GM18505 (cell line): ENCODE results near the gene SERTAD2.

ENCODE experiments used
- ATAC-seq: cut with Tn5 transposase; IDR thresholded peaks from one replicate; pipeline ENCODE4 v1.9.1; 2021; ENCODE audit not compliant: unreplicated experiment
- POLR2A ChIP-seq: IDR thresholded peaks from 4 replicates; pipeline ENCODE4 v1.6.1; 2011; ENCODE audit warnings: borderline replicate concordance; ENCODE audit not compliant: insufficient read depth, insufficient read length; ENCODE audit errors: extremely low read depth

Gene SERTAD2

DNA sequence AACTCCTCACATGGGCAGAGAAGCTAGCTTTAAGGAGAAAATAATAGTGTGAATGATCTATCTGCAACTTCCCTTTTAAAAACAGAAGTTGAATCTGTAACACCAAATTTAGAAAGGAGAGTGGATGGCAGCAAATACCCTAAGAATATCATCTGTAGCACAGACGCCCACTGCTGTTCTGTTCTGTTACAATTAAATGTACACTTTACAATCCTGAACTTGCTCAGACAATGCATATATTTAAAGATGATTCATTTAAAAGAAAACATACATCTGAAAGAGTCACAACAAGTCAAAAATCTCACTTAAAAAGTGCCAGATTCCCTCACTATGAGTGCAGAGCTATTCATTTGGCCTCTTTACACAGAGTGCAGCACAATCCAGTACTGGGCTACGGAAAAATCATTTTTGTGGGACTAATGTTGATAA lies 8.0 kb upstream of the SERTAD2 start:
- TF ChIP-seq POLR2A, result no peak
- ATAC-seq, result no peak

DNA sequence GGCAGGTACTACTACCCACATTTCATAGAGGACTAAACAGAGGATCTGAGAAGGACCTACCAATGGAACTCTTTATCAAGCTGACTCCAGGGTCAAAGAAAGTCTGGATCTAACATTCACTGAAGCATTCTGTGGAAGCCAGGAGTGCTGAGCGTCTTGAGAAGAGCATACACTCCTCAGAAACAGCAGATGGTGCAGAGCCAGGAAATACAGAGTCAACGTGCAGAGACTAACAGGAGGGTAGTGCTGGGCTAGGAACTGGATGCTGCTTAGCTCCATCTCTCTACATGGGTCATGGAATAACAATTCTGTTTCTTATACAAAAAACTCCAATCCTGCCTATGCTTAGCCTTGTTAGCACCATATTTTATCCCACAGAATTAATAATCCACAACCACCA lies 5.5 kb upstream of the SERTAD2 start:
- ATAC-seq, result no peak
- no peak for TF ChIP-seq POLR2A

DNA sequence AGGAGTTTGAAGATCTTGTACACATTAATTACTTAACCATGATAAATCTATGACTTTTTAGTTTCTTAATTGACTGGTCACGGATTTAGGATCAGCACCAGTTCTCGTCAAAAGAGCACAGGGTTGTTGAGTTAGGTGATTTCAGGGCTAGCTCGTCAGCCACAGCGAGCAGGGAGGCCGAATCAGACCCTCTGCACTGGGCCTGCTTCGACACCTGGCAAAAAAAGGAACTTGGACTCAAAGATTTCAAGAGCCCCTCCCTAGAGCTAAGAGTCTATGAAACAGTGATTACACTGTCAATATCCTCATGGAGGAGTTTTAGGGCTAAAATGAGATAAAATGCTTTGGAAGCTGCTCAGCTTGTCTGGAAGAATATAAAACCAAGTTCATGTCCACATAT lies 4.6 kb upstream of the SERTAD2 start:
- ATAC-seq, result no peak
- TF ChIP-seq POLR2A, result peak; percentile 40

DNA sequence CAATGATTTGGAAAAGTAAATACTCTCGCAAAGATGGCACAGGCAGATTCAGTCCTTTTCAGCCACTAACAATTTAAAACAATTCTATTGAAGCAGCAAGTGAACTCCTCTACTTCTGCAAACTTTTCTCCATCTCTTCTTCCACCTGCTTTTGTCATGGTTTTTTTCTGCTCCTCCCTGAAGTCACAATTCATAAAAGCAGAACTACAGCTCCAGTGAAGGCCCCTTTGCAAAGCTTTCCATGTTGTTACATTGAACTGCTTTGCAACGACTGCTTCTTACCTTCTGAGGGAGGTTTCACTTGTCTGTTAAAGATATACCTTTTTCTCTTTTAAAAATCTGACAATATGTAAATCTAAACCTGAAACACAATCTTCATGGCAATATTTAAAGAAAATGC lies 3.7 kb upstream of the SERTAD2 start:
- no peak for TF ChIP-seq POLR2A
- ATAC-seq, result no peak

DNA sequence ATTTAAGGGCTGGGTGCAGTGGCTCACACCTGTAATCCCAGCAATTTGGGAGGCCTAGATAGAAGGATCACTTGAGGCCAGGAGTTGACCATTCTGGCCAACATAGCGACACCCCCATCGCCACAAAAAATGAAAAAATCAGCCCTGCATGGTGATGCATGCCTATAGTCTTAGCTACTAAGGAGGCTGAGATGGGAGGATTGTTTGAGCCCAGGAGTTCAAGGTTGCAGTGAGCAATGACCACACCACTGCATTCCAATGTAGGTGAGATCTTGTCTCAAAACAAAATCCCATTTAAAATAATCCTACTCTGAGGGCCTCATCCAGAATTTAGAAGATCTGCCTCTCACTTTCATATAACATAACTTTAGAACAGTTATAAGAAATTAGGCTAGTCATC lies 2.7 kb upstream of the SERTAD2 start:
- no peak for ATAC-seq
- TF ChIP-seq POLR2A, result no peak

DNA sequence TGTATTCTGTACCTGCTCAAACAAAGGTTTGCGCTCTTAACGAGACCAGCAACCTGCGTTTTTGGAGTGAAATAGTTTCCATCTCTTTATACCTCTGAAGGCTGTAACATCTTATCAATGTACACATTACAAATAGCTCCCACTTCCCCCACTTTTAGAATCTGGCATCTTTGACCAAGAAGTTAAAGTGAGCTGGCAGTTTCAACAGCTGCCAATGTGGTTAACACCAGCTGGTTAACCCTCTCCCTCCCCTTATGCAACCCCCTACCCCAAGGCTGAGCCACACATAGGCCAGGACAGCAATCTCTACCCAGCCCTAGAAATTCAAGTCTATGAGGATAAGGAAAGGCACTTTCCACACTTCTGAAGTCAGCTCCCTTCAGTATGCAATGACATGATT lies 2.2 kb upstream of the SERTAD2 start:
- ATAC-seq, result no peak
- TF ChIP-seq POLR2A, result no peak

DNA sequence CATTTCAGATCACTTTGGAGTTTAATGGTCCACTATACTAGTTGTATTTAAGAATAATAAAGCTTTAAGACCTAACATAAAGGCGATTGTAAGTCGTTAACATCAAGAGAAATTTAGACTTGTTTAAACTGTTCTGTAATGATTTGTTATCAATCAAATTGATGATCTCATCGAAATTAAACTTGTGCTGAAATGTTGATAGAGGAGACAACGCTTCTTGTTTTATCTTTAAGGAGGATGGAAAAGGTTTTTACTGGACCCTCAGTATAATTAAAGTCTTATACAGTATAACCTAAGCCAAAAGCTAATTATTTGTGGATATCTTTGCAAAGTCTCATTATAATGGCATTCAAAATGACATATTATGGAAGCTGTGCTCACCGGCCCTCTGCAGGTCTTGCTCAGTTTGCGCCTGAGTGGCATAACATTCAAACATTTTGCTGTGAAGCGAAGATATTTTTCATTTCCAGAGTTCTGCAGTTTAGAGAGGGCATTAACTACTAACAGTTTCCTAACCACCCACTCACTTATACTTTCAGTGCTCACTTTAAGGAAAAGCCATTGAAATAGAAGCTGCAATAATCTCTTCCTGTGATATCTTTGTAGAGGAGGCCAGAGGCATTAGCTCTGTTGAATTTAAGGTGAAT lies 1.4 kb upstream of the SERTAD2 start:
- no peak for TF ChIP-seq POLR2A
- ATAC-seq, result no peak

DNA sequence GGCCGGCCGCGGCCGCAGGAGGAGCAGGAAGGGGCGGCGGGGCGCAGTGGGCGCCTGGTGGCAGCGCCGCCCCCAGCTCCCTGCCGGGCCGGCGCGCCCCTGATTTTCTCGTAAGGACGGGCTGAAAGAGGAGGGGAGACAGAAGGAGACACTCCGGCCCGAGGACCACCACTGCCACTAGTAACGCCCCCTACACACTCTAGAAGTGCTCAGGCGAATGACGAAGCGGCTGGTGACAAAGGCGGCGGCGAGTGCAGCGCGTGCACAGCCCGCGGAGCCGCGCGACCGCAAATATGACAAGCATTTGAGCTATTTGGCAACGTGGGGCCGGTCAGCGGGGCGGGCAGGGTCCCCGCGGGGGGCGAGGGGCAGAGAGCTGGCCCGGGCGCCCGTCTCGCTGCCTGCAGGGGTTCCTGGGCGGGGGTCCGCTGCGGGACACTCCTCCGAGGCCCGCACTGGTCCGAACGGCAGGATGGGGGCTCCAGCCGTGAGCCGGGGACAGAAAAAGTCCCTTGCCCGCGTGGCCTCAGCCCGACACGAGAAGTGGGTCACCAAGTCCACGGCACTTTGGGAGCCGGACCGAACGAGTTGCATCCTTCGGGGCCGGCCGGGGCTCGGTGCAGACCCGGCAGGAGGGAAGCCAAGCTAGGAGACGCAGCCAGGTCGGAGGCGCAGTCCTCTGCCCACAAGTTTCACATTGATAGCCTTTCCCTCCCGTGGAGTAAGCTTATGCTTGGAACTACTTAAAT lies 524 bp upstream of the SERTAD2 start:
- peak; percentile 33 for ATAC-seq
- peak; percentile 79 for TF ChIP-seq POLR2A

DNA sequence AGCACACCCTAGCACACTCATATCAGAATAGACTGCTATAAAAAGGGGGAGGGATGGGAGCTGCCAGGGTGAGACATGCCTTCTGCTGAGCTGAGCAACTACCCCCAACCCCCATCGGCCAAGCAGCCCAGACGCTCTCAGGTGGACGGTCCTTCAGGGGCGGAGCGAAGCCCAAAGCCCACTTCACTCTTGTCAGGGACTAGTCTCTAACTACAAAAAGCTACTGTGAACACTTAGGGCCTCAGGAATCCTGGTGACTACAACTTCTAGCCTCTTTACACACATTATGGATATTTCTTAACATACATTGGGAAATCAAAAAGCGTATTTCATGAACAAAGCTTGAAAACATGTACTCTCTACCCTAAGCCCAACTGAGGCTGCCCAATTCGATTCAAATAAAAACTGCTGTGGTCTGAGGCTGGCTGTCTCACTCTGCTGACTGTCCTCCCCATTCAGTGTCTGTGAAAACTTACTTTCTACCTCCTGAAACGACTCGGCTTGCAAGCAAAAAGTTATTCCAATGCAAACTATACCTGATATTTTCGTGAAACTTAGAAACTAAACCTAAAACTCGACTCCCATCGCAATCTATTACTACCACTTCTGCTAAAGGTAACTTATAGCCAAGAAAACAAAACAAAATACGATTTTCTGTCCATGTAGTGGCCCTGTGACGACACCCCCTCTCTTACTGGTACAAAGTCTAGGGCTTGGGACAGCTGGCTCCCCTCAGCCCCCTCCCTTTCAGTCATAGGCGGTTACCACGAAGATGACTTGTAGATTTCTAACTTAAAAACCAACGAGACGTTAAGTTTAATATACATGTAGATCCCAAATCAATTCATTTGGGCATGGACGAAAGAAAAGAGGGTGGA lies 1.2 kb downstream of the SERTAD2 start:
- peak; percentile 34 for TF ChIP-seq POLR2A
- ATAC-seq, result no peak

DNA sequence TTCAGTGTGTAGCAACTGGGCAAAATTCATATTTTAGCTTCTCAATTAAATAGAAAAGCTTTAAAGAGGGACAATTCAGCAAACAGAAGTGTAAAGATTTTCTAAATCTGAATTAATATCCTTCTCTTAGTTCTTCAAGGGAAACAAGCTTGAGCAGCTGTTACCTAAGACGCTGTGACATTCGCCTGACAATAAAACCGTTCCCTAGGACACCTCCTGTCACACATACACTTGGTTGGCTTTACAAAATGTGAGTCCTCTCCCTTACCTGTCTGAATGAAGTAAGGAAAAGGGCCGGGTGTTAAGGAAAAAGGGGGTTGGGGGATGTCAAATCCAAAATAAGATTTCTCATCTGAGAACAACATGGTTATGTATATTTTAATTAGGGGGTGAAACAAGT lies 2.1 kb downstream of the SERTAD2 start:
- no peak for ATAC-seq
- TF ChIP-seq POLR2A, result no peak

DNA sequence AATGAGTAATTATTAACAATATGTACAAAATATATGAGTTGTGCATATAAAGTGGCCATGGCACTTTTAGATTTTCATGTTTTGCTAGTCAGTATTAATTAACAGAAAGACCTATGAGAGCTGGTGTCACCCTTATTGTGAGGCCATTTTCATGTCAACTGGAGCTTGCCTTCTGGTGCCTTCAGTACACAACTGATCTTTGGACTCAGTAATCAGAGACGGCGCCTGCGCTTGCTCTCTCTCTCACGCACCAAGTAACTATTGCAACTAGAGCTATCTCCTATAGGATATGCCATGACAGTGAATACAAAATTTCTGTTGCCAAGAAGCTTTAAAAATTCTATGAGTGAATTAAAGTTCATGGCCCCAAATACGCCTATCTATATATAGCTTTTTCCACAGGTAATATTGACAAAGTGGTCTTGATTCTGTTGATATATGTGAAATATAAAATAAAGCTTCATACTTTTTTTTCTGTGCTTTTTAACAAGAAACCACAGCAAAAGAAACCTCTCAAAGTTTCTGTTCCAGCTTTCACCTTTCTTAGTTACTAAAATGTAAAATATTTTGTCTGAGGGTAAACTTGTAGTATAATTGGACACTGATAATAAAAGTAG lies 2.9 kb downstream of the SERTAD2 start:
- no peak for ATAC-seq
- no peak for TF ChIP-seq POLR2A

DNA sequence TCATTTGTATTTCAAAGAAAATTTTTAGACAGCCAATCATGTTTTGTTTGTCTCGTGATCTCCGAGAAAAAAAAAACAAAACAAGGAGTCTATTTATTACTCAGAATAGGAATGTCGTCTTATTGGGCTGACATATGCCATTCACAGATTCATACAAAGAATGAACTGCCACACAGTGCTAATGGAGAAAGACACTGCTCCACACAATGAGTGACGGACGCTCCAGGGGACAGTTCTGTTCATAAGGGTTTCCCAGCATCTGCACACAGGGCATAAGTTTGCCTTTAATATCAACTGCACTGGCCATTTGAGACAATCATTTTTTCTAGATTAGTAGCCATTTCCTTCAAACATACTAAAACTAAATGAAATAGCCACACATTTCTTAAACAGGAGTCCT lies 3.4 kb downstream of the SERTAD2 start:
- TF ChIP-seq POLR2A, result no peak
- ATAC-seq, result no peak

DNA sequence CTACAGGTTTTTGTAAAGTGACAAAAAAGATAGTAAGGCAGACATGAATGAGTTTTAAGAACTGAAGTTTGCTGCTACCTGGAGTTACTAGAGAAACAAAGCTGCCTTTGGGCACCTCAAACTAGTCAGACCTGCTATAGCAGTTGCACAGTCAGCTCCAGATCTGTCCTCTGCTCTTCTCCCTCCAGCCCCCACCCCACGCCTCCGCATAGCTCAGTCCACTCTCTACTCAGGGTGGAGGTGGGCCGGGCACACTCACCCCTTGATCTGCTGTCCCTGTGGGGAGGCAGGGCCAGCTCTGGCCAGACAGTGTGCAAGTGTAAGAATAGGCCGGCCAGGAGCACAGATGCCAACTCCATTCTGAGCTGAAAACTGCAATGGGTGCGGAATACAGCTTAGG lies 4.1 kb downstream of the SERTAD2 start:
- ATAC-seq, result no peak
- TF ChIP-seq POLR2A, result no peak
